A549 treated with AZD9567 at 1 μM for 4 hours (cell line): ENCODE results near the gene TCTN2. TPM values are rescaled to one million over a fixed set of nuclear protein-coding genes. Genes with fewer than 3 reads are reported as not detected.

ENCODE experiments used
- total RNA-seq: library from RNA; stranded (reverse); fragments of 200-300 nt; extraction: Qiagen RNA extraction; gene quantifications from 5 replicates; pipeline ENCODE4 v1.2.3, GENCODE V29; 2022; ENCODE audit not compliant: insufficient read depth

TCTN2 gene
- 11.1 to 17.5 TPM (median 11.6 TPM) in 5 replicates for total RNA-seq

GRCh38 chr12:123670882-123671728, at the start of gene TCTN2:
Gene TCTN2 (plus strand): TSS chr12:123671113. CDS start chr12:123671241, 128 bp downstream.

GRCh38 chr12:123633379-123634141, 37.4 kb upstream of the TCTN2 start, which contains the start of the genes EIF2B1 and GTF2H3:
Gene EIF2B1 (minus strand): TSS chr12:123633686. CDS start chr12:123633557, 129 bp downstream.
Gene GTF2H3 (plus strand): TSS chr12:123633829. CDS start chr12:123633860, 31 bp downstream.

Other genes with a start within 250 kb of the TCTN2 start
- 1.5 to 2.0 TPM (median 1.7 TPM) in 5 replicates for gene RILPL2, start 234.4 kb upstream of the TCTN2 start, total RNA-seq
- gene SNRNP35, start 213.0 kb upstream of the TCTN2 start, total RNA-seq: 16.0 to 17.0 TPM (median 16.2 TPM) in 5 replicates
- 10.9 to 14.5 TPM (median 13.7 TPM) in 5 replicates for gene RILPL1, start 137.4 kb upstream of the TCTN2 start, total RNA-seq
- 179 to 207 TPM (median 190 TPM) in 5 replicates for gene TMED2, start 86.6 kb upstream of the TCTN2 start, total RNA-seq
- 32.8 to 41.9 TPM (median 33.0 TPM) in 5 replicates for gene DDX55, start 69.0 kb upstream of the TCTN2 start, total RNA-seq
- 35.2 to 42.6 TPM (median 35.9 TPM) in 5 replicates for gene EIF2B1, start 37.4 kb upstream of the TCTN2 start, total RNA-seq
- gene GTF2H3, start 37.3 kb upstream of the TCTN2 start, total RNA-seq: 24.2 to 62.1 TPM (median 29.8 TPM) in 5 replicates
- 19.7 to 28.1 TPM (median 23.7 TPM) in 5 replicates for gene ATP6V0A2, start 41.2 kb downstream of the TCTN2 start, total RNA-seq
- 0.13 to 0.30 TPM (median 0.22 TPM) in 4 of 5 replicates, not detected in the other for gene DNAH10, start 91.2 kb downstream of the TCTN2 start, total RNA-seq